K562 (cell line): ENCODE data around the gene RNF144A. TPM values are rescaled to one million over a fixed set of nuclear protein-coding genes. Genes with fewer than 3 reads are reported as not detected.

Experiments
- ATF4 ChIP-seq: fragments of 450-650 bp; formaldehyde crosslinking; IDR thresholded peaks from 2 replicates; pipeline ENCODE4 v1.4.0; 2022; ENCODE audit warnings: mild to moderate bottlenecking, moderate library complexity
- DPF2 ChIP-seq: fragments of 450-650 bp; IDR thresholded peaks from 2 replicates; pipeline ENCODE4 v1.6.1; 2016
- ERF ChIP-seq: fragments of 450-650 bp; formaldehyde crosslinking; IDR thresholded peaks from 2 replicates; pipeline ENCODE4 v1.4.0; 2020; ENCODE audit warnings: mild to moderate bottlenecking, mixed read lengths
- FOXK2 ChIP-seq, 2 experiments: fragments of 450-650 bp; IDR thresholded peaks in 1 of 2; conservative IDR thresholded peaks in 1 of 2; 2 replicates each; pipeline ENCODE4 v1.6.1; 2016; ENCODE audit warnings: low read depth in 2 of 2, mild to moderate bottlenecking in 1 of 2
- NFIC ChIP-seq: fragments of 450-650 bp; IDR thresholded peaks from 2 replicates; pipeline ENCODE4 v1.6.1; 2017; ENCODE audit warnings: mild to moderate bottlenecking, inconsistent platforms
- PYGO2 ChIP-seq: fragments of 450-650 bp; IDR thresholded peaks from 2 replicates; pipeline ENCODE4 v1.6.1; 2016; ENCODE audit warnings: mild to moderate bottlenecking, missing genetic modification characterization, moderate library complexity, missing compliant biosample characterization
- SMARCA5 ChIP-seq: fragments of 450-650 bp; IDR thresholded peaks from 2 replicates; pipeline ENCODE4 v1.6.1; 2016
- SRSF1 ChIP-seq: fragments of 200-400 bp; formaldehyde crosslinking; IDR thresholded peaks from 2 replicates; pipeline ENCODE4 v1.6.1; 2017; ENCODE audit warnings: mild to moderate bottlenecking, low read depth, low read length, moderate library complexity
- TRIM25 ChIP-seq: fragments of 450-650 bp; IDR thresholded peaks from 2 replicates; pipeline ENCODE4 v1.7.0; 2016; ENCODE audit warnings: borderline replicate concordance
- USF1 ChIP-seq: sonication (generic); formaldehyde crosslinking; IDR thresholded peaks from 2 replicates; pipeline ENCODE4 v1.9.0; 2022; ENCODE audit warnings: mild to moderate bottlenecking, missing genetic modification reagents
- WHSC1 ChIP-seq: IDR thresholded peaks from one replicate; pipeline ENCODE4 v1.6.1; 2012; ENCODE audit warnings: low read length, control low read depth, inconsistent platforms
- ZNF143 ChIP-seq: sonication (generic); formaldehyde crosslinking; IDR thresholded peaks from 2 replicates; pipeline ENCODE4 v1.9.0; 2022; ENCODE audit warnings: mild to moderate bottlenecking, missing genetic modification reagents
- ZNF318 ChIP-seq, 2 experiments: fragments of 450-650 bp; IDR thresholded peaks; 2 replicates each; pipeline ENCODE4 v1.6.1; 2016; ENCODE audit warnings: mild to moderate bottlenecking in 2 of 2, borderline replicate concordance in 1 of 2, low read depth in 1 of 2, moderate library complexity in 1 of 2
- ZNF639 ChIP-seq, 2 experiments: fragments of 200-800 bp in 1 of 2; sonication (Bioruptor generic) in 1 of 2; sonication (generic) in 1 of 2; formaldehyde crosslinking in 1 of 2; IDR thresholded peaks in 1 of 2; conservative IDR thresholded peaks in 1 of 2; 2 replicates each; pipeline versions ENCODE4 v1.5.0 to v1.6.1; 2016 to 2020; ENCODE audit warnings: missing compliant biosample characterization in 1 of 2, missing genetic modification characterization in 1 of 2, missing genetic modification reagents in 1 of 2
- polyA plus RNA-seq, 8 experiments: library from polyadenylated mRNA; depleted of rRNA in 4 of 8; stranded (reverse) in 5 of 8; unstranded in 3 of 8; fragments of >200 nt; fragmentation: Nextera tagmentation in 2 of 8; fragmentation: Illumina TruSeq in 1 of 8; extraction: Ambion mirVana in 2 of 8; extraction: Trizol in 1 of 8; gene quantifications; 2 replicates each; pipeline versions ENCODE4 v1.2.1 to v1.2.3, GENCODE V29; 2011 to 2014; ENCODE audit warnings: inconsistent platforms in 1 of 8, missing spikeins in 1 of 8
- total RNA-seq, 7 experiments: library from RNA; depleted of rRNA in 6 of 7; stranded (reverse); fragments of >200 nt in 6 of 7; fragmentation: Illumina TruSeq in 2 of 7; extraction: Trizol in 2 of 7; gene quantifications; 2 replicates each; pipeline versions ENCODE4 v1.2.1 to v1.2.3, GENCODE V29; 2011 to 2021; ENCODE audit warnings: low replicate concordance in 1 of 7

RNF144A gene
- total and polyA plus RNA-seq, 9 of the 15 experiments (the other 6 are each of a cell fraction or from before 2014, with no cell fraction given): 0.96 to 11.3 (median 6.2) TPM

- TF ChIP-seq ZNF318 (IDR thresholded peaks at IDR 0.05; ENCODE audit: borderline replicate concordance in 1 of 2, low read depth in 1 of 2): 0 out of 4 replicates have a peak, but pooled peaks of 1 of the 2 experiments have one; percentile 26
- peak; percentile 99 for TF ChIP-seq NFIC
- TF ChIP-seq USF1 (CRISPR knock-in tag): no peak
- peak in 1 of 2 experiments; percentile 94; a peak in 2 of 4 replicates for TF ChIP-seq ZNF639 (CRISPR knock-in tag; conservative IDR thresholded peaks at IDR 0.05 in 1 of 2, IDR thresholded peaks at IDR 0.05 in 1 of 2)
- TF ChIP-seq SRSF1: no peak
- peak; percentile 80 for TF ChIP-seq ATF4 (CRISPR knock-in tag)
- peak; percentile 99 for TF ChIP-seq DPF2
- peak; percentile 94 for TF ChIP-seq PYGO2
- TF ChIP-seq TRIM25: no peak
- TF ChIP-seq WHSC1: no peak
- TF ChIP-seq FOXK2 (conservative IDR thresholded peaks at IDR 0.05 in 1 of 2, IDR thresholded peaks at IDR 0.05 in 1 of 2; ENCODE audit: low read depth in 2 of 2): no peak
- peak; percentile 88; the same call in 1 of the 2 replicates for TF ChIP-seq ERF
- TF ChIP-seq SMARCA5: no peak
- TF ChIP-seq ZNF143: no peak
These were observed 23.2 kb upstream of the RNF144A start (continued) for GRCh38 chr2:6893876-6894482.
